HuH-7 (cell line): ENCODE measurements around the gene CH25H.
"Not testable (repeated sequence)": the region's sequence is repeated elsewhere in the genome, so short reads cannot be mapped to it uniquely, and the experiment has no call there.

Source experiments
- DNase-seq: peaks from one replicate; pipeline ENCODE4 v3.0.0; 2011; ENCODE audit warnings: low spot score

CH25H gene, protein sequence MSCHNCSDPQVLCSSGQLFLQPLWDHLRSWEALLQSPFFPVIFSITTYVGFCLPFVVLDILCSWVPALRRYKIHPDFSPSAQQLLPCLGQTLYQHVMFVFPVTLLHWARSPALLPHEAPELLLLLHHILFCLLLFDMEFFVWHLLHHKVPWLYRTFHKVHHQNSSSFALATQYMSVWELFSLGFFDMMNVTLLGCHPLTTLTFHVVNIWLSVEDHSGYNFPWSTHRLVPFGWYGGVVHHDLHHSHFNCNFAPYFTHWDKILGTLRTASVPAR

DNA sequence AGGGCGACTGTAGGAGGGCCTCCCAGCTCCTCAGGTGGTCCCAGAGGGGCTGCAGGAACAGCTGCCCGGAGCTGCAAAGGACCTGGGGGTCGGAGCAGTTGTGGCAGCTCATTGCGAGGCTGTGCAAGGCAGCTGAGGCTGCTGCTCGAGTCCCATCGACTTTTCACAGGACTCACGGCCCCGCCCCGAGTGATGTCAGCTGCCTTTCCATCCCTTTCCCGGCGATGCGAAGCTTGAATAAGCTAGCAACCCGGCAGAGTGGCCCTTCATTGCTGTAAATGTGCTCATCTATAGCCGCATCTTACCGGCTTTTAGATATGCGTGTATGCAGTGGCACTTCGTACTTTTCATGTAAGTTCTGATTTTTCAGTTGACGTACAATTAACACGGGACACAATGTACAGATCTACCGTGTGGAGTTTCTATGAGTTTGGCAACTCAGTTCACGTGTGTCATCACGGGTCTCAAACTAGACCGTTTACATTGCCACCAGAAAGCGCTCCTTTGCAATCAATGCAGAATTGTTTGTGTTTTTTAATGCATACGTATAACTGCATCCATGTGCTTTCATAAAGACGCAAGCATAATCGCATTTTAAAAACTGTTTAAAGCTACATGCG, at the start of gene CH25H:
CH25H (minus strand) TSS at position 137 of the 620 bp plus-strand sequence; CDS start at position 112, 25 bp downstream.
- DNase-seq: no peak

DNA sequence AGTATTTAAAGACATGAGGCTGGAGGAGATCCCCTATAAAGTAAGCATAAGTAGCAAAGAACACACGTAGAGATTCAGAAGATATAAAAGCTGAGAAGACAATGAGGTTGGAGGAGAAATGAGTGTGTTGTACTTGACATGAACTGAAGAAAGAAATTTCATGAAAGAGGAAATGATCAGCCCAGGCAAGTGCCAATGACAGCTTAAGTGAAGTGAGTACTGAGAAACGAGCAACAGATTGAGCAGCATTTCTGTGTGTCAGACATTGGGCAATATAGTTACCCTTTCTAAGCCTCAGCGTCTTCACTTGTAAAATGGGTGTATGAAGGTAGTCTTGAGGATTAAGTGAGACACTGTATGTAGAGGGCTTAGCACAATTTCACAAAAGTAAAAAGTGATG, 49.2 kb upstream of the CH25H start:
- no peak for DNase-seq

DNA sequence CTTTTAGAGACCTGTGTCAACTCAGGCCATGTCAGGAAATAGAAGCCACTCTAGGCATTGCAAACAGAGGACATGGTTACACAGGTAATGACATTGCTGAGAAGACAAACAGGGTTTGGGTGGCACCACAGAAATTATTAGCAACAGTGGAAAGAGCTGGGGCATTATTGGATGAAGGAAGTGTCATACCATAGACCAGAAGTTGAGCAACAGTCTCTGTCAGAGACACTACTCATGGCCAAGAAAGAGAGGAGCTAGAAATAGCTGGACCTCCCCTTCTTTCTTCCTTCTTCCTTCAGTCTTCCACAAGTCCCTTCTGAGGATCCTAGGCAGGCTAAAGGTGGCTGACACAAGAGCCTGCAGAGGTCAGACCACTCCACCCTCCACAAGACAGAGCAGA, 48.7 kb upstream of the CH25H start:
- DNase-seq: no peak

DNA sequence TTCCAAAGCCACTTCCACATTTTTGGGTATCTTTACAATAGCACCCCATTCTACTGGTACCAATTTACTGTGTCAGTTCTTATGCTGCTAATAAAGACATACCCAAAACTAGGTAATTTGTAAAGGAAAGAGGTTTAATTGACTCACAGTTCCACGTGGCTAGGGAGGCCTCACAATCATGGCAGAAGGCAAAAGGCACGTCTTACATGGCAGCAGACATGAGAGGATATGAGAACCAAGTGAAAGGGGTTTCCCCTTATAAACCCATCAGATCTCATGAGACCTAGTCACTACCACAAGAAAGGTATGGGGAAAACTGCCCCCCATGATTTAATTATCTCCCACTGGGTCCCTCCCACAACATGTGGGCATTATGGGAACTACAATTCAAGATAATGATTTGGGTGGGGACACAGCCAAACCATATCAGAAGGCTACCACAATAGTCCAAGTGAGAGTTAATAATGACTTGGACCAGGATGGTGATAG, 48.0 kb upstream of the CH25H start:
- not testable (repeated sequence) for DNase-seq

DNA sequence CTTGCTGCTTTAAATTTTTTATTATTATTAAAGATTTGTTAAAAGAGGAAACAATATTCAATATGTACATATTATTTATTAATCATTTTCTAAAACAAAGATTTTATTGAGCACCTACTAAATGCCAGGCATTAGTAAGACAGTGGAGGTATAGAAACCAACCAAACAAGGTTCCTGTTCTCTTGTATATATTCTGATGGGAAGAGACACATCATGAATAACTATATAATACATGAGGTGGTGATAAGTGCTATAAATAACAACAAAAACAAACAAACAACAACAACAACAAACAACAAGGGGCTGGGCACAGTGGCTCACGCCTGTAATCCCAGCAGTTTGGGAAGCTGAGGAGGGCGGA, 45.1 kb upstream of the CH25H start:
- no peak for DNase-seq

DNA sequence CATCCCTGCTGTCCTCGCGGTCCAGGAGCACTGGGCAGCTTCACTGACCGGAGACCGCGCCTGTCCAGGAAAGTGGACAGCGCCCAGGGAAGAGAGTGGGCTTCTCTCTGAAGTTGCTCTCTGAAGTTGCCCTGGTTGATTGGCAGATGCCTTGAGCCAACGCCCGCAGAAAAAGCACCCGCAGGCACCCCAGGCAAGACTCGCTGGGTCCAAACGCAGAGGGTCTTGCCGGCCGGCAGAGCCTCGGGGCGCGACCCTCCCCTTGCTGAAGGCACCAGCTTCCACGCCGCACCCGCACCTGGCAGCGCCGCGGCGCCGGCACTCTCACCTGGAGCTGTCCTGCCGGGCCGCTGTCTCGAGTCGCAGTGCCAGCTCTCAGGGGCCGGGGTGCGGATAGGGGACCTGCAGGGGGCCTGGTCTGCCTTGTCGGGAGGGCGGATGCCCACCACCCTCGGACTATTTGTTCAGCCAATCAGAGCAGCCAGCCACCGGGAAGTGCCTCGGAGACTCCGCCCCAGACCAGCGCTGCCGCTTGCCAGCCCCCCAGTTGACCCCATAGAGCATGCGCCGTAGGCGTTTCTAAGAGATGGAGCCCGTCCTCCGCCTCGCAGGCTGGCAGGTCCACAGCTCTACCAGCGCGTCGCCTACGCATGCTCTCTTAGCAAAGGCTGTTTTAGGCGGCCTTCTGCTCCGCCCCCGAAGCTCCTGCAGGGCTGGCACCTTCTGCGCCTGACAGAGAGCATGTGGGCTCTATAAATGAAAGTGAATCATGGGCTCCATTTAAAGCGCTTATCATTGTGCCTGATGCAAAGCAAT, 44.5 kb upstream of the CH25H start, which contains the start of gene LIPA:
LIPA (minus strand) TSS at position 367 of the 816 bp plus-strand sequence. CDS start 4,127 bp downstream, outside the sequence.
- peak; percentile 86 for DNase-seq

DNA sequence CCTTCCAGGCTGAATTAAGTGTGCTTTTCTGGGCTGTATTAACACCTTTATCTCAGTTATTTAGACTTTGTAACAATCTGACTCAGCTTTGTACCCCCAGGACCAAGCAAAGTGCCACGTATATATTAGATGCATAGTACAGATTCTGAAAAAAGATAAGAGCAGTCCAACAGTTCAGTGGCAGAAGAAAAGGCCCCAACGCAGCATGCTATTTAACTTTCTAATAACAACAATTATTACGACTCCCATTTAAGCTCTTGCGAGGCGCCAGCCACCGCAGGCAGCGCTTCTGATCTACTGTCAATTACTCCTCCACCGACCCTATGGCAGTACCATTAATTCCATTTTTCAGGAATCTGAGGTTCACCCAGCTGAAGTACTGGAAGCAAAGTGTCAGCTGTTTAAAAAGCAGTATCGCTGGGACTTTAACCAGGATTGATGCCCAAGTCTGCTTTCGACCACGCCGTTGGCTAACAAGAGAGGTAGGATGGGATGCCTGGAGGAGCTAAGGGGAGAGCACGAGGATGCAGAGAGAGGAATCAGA, 43.8 kb upstream of the CH25H start:
- no peak for DNase-seq

DNA sequence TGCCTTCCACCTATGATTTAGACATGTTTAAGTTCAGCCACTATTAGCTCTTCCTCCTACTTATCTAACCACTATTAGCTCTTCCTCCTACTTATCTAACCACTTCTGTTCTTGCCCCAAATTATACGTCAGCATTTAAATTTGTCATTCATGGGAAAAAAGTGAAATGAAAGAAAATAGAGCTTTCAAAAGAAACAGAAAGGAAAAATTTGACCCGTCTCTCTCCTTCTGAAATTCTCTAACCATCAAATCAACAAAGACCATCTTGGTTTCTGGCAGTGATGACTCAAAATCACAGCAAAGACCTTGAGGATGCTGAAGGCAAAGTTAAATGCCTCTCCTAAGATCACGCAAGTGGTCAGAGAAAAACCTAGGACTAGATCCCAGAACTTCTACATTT, 41.9 kb upstream of the CH25H start:
- no peak for DNase-seq

DNA sequence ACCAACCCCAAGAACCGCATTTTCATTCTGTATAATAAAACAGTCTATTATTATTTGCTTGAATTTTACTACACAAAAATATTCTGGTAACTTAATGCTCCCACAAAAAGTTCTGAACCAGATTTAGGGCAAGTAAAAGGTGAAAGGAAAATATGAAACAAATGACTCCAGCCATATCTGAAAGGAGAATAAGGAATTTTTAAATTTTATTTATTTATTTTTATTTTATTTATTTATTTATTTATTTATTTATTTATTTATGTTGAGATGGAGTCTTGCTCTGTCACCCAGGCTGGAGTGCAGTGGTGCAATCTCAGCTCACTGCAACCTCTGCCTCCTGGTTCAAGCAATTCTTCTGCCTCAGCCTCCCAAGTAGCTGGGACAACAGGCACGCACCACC, 40.5 kb upstream of the CH25H start:
- DNase-seq: not testable (repeated sequence)

DNA sequence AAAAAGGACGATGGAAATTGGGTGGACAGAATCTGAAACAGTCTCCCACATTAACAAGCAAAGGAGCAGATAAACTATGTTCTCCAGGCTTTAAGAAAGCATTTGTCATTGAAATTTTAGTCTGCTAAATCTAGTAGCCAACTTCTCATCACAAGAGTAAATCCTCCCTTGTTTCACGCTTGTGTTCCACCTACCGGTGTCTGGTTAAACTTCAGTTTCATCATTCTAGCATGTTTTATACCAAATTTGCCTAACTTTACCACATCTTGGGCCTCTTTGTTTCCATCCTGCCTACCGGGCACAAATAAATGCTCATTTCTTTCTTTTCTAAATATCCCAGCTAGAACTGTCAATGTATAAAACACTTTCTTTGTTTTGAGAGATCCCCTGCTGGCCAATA, 38.7 kb upstream of the CH25H start:
- DNase-seq: no peak

DNA sequence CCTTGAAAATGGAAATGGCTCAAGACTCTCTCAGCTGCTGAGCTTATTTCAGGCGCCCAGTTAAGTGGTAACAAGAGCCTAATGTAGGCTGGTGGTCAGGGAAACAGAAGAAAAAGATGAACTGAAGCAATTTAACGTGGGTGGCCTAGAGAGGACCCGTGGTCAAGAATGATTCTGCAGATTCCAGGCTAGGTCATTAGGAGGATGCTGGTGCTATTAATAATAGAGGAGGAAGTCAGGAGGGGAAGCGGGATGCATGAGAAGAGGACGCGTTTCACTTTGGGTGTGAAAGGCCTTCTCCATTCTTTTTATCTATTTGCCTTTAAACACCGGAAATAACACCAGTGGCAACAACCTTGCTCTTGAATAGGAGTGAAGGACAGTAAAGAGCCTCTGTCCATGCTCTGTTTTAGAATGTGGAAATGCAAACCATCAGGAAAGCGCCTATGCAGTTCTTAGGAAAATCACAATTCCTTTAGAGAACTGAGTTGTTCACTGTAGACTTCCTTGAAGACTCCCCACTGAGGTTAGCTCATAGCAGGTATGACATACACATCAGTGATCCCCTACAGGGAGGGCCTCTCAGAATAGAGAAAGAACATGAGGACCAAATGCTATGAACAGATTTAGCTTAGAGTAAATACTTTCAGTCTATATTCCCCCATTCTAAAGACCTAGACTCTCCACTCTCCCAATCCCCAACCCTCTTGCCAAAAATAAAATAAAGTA, 35.9 kb upstream of the CH25H start:
- DNase-seq: no peak

DNA sequence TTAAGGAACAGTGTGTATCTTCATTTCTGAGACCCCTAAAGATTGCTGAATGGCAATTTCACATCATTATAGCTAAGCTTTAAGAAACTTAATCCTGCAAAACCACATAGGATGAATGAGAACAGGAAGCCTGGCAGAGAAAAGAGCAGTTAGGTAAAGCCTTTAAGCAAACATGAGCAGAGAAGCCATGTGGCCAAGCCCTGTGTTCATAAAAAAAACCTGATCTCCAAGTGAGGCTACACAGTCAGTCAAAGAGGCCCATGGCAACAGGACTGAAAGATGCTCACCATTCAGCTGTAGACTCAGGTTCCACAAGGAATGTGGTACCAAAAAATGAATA, 35.2 kb upstream of the CH25H start:
- peak; percentile 20 for DNase-seq

DNA sequence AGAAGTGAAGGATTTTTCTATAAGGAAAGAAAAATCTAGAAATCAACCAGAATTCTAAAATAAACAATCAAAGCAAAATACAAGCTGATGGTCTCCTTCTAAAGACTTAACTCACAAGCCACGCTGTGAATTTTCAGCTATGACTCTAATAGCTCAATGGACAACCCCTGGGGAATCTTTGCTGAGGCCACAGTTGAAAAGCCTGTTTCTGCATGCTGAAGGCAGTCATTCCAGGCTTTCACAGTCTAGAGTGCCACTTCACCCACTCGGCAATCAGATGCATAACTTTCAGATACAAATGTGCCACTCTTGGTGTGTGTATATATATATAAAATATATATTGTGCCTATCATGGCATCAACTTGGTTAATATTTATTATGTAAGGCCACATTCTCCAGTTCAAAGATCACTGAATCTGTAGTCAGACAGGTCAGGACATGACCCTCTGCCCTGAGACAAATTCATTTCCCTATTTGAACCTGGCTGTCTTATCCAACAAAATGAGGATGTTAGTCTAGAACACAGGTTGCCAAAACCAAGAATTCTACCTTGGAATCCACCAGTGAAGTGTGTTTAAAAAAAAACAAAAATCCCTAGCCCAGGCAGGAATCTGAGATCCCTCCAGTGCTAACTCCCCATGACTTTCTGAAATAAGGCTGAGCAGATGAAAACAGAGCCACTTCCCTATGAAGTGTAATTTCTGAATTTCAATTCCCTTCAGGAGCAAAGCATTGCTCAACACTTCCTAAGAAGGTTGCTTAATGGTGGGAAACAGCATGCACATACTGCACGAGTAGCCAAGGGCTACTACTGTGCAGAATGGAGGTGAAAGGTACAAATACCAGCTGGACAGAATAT, 34.6 kb upstream of the CH25H start:
- no peak for DNase-seq

DNA sequence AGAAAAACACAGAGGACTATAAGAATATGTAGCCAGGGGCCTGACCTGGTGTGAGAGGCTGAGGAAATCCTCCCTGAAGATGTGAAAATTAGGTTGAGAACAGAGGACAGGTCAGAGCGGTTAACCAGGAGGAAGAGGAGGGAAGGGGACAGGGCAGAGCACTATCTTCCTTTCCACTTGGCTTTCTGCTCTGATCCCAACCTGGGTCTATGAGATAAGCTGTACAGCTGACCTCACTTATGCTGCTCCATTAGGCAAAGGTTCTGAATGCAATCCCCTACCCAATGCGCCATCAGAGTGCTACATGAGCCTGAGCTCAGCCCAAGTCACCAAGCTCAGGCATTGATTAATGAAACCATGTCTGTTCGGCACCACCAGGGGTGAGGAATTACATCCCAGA, 33.9 kb upstream of the CH25H start:
- DNase-seq: no peak

DNA sequence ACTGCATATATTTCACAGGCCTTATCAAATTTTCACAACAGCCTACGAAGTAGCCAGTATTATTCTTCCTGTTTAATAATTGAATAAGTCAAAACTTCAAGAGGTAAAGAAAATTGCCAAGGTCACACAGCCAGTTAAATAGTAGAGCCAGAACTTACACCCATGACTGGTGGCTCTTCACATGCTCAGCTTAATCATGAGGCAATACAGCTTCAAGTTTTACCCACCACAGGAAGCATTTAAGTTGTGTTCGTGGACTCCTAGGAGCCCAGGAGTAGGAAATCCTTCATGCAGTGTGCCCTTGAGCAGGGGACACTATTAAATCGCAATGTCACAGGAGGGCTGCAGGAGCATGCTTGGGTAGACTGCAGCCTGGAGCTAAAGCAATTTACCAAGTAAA, 33.4 kb upstream of the CH25H start:
- no peak for DNase-seq

DNA sequence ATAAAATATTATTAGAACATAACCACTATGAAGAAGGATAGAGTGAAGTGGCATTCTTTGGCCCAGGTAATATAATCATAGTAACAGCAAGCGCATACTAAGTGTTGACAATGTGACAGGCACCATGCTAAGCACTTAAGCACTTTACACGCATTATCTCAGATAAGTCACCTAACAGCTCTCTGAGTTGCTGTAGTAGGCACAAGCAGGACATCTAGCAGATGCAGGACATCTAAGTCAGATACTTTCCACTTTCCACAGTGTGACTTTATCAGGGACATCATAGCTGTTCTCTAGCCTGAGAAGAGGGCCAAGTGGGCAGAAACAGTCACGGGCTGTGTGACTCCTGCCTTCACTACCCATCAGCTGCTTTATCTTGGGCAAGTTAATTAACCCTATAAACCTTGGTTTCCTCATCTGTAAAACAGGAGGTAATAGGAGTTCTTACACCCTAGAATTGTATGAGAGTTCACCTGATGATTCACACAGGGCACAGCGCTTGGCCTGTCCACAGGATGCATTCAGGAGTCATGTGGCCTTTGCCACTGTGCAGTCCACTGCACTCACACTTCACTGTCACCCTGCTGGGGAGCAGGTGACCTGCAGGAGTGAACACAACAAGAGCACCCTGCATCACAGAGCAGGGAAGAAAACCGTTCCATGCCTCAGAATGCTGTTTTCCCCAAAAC, 32.0 kb upstream of the CH25H start:
- no peak for DNase-seq

DNA sequence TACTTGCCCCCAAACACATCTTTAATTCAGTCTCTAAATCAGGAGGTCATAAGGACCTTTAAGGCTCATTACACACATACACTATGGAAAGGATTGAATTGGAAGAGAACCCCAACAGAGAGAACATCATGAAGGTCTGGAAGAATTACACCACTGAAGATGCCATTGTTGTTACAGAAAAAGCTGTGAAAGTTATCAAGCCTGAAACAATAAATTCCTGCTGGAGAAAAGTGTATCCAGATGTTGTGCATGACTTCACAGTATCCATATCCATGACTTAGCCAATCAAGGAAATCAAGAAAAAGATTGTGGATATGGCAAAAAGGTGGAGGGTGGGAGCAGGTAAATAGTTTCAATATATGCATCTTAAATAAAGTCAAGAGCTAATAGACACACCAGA, 30.7 kb upstream of the CH25H start:
- no peak for DNase-seq

DNA sequence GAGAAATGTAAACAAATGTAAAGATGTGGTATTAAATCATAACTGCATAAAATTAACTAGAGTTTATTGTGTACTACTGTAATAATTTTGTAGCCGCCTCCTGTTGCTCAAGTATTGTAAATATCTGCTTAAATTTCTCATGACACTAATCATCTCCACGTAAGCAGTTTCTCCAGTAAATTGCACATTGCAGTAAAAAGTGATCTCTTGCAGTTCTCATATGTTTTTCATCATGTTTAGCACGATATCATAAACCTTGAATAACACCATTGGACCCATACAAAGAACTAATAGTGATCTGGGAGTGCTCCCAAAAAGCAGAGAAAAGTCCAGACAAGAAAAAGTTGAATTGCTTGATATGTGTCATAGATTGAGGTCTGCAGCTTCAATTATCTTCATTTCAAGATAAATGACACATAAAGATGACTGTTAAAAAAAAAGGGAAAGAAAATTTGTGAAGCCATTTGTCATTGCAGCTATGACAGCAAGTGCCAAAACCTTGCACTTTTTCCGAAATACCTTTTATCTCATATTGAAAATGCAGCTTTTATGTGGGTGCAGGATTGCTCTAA, 29.2 kb upstream of the CH25H start:
- no peak for DNase-seq

DNA sequence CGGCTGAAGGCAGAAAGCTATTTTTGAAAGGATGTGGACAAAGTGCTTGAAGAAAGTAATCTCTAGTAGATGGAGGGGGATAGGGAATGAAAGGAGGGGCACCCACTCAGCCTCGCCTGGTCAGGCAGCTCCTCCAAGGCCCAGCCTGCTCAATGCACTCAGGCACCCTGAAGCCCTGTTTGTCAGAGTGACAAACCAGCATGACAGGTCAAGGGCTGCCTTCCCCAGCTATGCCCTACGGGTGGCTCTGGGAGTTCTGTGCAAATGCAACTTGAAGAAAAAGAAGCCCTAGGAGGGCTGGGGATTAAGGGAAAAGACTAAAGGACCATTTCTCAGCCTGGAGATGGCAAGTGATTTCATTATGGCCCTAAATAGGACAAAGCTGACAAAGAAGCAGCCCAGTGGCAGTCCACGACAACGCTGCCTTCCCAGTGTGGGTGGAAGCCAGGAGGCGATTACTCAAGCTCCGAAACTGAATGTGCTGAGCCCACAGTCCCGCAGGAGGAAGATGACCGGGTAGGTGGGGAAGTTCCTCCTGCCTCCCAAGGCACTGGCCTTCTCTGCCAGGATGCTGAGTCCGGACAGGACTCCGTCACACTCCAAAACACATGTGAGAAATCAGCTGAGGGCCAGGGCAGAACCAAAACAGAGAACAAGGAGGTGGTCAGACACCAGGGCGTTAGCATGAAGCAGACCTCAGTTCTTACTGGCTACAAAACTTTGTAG, 28.1 kb upstream of the CH25H start:
- DNase-seq: no peak
